PC-3 (cell line): Measurements from ENCODE around the gene SNED1. TPM values are rescaled to one million over a fixed set of nuclear protein-coding genes. Genes with fewer than 3 reads are reported as not detected.

Experiments
- ATAC-seq: fragments of 200-7000 bp; cut with Tn5 transposase; 2 replicates; pipeline ENCODE4 v1.9.1; 2020; ENCODE audit warnings: mild to moderate bottlenecking, moderate library complexity
- BruUV-seq: library from RNA; stranded (reverse); fragments of 400-500 nt; replicated peaks from 2 replicates; lab custom pipeline; 2021; lab: Mats Ljungman, UMichigan
- CTCF ChIA-PET: fragments of 300-600 bp; sonication (Branson Sonifier 250); formaldehyde crosslinking; loops from one replicate; lab custom pipeline; 2022; ENCODE audit warnings: antibody characterized with exemption; lab: Charles Lee
- POLR2A ChIA-PET: fragments of 300-600 bp; sonication (Branson Sonifier 250); formaldehyde crosslinking; loops from one replicate; lab custom pipeline; 2022; ENCODE audit warnings: antibody characterized with exemption; ENCODE audit not compliant: unreplicated experiment; lab: Charles Lee
- DNase-seq: peaks from one replicate; pipeline ENCODE4 v3.0.0-alpha.2; 2015
- H2AFZ ChIP-seq: fragments of 300-600 bp; sonication (generic); 2 replicates; pipeline ENCODE4 v1.6.0; 2016; ENCODE audit warnings: antibody characterized with exemption, low read length
- H3F3A ChIP-seq: fragments of 300-600 bp; sonication (generic); one replicate; pipeline ENCODE4 v1.6.0; 2017; ENCODE audit warnings: antibody characterized with exemption, low read length, control low read depth, mild to moderate bottlenecking; ENCODE audit not compliant: unreplicated experiment
- H3K27ac ChIP-seq: fragments of 300-600 bp; sonication (generic); 2 replicates; pipeline ENCODE4 v1.5.1; 2016; ENCODE audit warnings: mild to moderate bottlenecking, low read length
- H3K27me3 ChIP-seq: fragments of 300-600 bp; sonication (generic); 2 replicates; pipeline ENCODE4 v1.6.1; 2016; ENCODE audit warnings: low read length, mixed read lengths
- H3K36me3 ChIP-seq: fragments of 300-600 bp; sonication (generic); 2 replicates; pipeline ENCODE4 v1.6.1; 2016; ENCODE audit warnings: low read depth, mixed run types, low read length, mixed read lengths
- H3K4me1 ChIP-seq: fragments of 300-600 bp; sonication (generic); 2 replicates; pipeline ENCODE4 v1.5.1; 2016; ENCODE audit warnings: low read length; ENCODE audit not compliant: insufficient read depth
- H3K4me2 ChIP-seq: fragments of 300-600 bp; sonication (generic); 2 replicates; pipeline ENCODE4 v1.6.0; 2016; ENCODE audit warnings: low read length
- H3K4me3 ChIP-seq: fragments of 300-600 bp; sonication (generic); 2 replicates; pipeline ENCODE4 v1.5.1; 2016; ENCODE audit warnings: mild to moderate bottlenecking, low read length, mixed read lengths
- H3K79me2 ChIP-seq: fragments of 300-600 bp; sonication (generic); 2 replicates; pipeline ENCODE4 v1.6.1; 2017; ENCODE audit warnings: low read length, mixed read lengths
- H3K9ac ChIP-seq: fragments of 300-600 bp; sonication (generic); 2 replicates; pipeline ENCODE4 v1.6.0; 2016; ENCODE audit warnings: mild to moderate bottlenecking, low read length
- H3K9me2 ChIP-seq: fragments of 300-600 bp; sonication (generic); replicated peaks from 2 replicates; pipeline ENCODE4 v1.6.1; 2016; ENCODE audit warnings: mixed run types, low read length, mixed read lengths
- H3K9me3 ChIP-seq: fragments of 300-600 bp; sonication (generic); 2 replicates; pipeline ENCODE4 v1.6.1; 2016; ENCODE audit warnings: low read length, mixed read lengths
- H4K20me1 ChIP-seq: fragments of 300-600 bp; sonication (generic); 2 replicates; pipeline ENCODE4 v1.6.1; 2016; ENCODE audit warnings: low read length, mixed read lengths
- CTCF ChIP-seq: fragments of 300-600 bp; sonication (generic); conservative IDR thresholded peaks from 2 replicates; pipeline ENCODE4 v1.5.1; 2017; ENCODE audit warnings: antibody characterized with exemption, low read depth, mild to moderate bottlenecking, low read length
- EZH2 ChIP-seq: fragments of 300-600 bp; sonication (generic); IDR thresholded peaks from one replicate; pipeline ENCODE4 v1.6.1; 2017; ENCODE audit warnings: antibody characterized with exemption, mild to moderate bottlenecking, low read length; ENCODE audit not compliant: unreplicated experiment
- EZH2phosphoT487 ChIP-seq: fragments of 300-600 bp; sonication (generic); IDR thresholded peaks from 2 replicates; pipeline ENCODE4 v1.6.1; 2018; ENCODE audit warnings: mild to moderate bottlenecking, antibody characterized with exemption, low read length, borderline replicate concordance
- intact Hi-C: fragments of 100-400 bp; cut with micrococcal nuclease; formaldehyde crosslinking; loops from 2 replicates; pipeline ENCODE4 v1.9.0; 2023
- total RNA-seq: library from RNA; depleted of rRNA; stranded (reverse); fragments of >200 nt; gene quantifications from 2 replicates; pipeline ENCODE4 v1.2.3, GENCODE V29; 2014

Gene SNED1
- total RNA-seq, 1 experiment from 2014 or later = 0.66 TPM

DNA sequence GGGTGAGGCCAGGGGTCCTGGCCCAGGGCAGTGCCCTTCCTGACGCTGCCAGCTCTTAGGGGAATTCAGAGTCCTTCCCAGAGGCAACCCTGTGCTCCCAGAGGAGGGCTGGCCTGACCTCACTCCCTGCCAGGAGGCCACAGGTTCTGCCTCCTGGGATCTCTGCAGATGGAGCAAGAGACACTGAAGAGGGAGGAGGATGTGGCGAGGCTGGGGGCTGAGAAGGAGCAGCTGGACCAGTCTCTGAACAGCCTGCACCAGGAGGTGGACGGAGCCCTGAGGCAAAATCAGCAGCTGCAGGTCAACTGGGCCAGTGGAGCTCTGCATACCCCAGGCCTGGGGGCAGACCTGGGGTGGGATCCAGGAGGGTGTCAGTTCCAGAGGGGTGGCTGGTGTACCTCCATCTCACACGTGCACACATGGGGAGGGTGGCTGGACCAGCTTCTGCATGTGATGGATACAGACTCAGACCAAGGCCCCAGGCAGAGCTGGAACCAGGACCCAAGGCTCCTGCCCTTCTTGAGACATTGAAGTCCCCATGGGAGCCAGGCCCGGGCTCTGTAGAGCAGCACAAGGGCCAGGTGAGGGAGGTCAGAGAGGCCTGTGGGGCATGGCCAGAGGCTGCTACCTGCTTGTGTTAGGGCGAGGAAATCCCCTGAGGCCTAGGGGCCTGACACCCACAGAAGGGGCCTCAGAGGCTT lies 9.7 kb upstream of the SNED1 start:
- Histone ChIP-seq H3K4me1 (peaks cover 15% of the 10 kb centered on the region), H3K27me3 (no peaks in the 10 kb centered on the region), H3K9me3 (no peaks in the 10 kb centered on the region), H4K20me1 (no peaks in the 10 kb centered on the region), H2AFZ (no peak overlapping the region), H3K9me2 (no peaks in the 10 kb centered on the region), H3K36me3 (no peaks in the 10 kb centered on the region), H3K27ac (no peak overlapping the region), H3F3A (no peaks in the 10 kb centered on the region), H3K4me2 (no peak overlapping the region), H3K4me3 (no peak overlapping the region), H3K79me2 (no peaks in the 10 kb centered on the region), H3K9ac (no peak overlapping the region)
- DNase-seq (no peak), ATAC-seq (no peak)
- TF ChIP-seq CTCF (no peak), EZH2 (no peak), EZH2phosphoT487 (no peak)
- no TSS peak for BruUV-seq
- intact Hi-C loops = no loop called here
- ChIA-PET POLR2A (no interaction called here), CTCF (interaction anchor here (0.5 kb wide), 1 partner anchor 409 kb away, joined by 6 read pairs; no protein-coding TSS in a partner anchor)

GRCh38 chr2:240989451-240990265 lies 8.8 kb upstream of the SNED1 start:
- POLR2A ChIA-PET = no interaction called here
- Histone ChIP-seq H3K9me3 (no peaks in the 10 kb centered on the region), H3K27me3 (no peaks in the 10 kb centered on the region), H4K20me1 (no peaks in the 10 kb centered on the region), H3K27ac (no peak overlapping the region), H2AFZ (no peak overlapping the region), H3K79me2 (no peaks in the 10 kb centered on the region), H3K36me3 (no peaks in the 10 kb centered on the region), H3K4me1 (peaks cover 15% of the 10 kb centered on the region), H3F3A (no peaks in the 10 kb centered on the region), H3K9me2 (no peaks in the 10 kb centered on the region), H3K4me3 (no peak overlapping the region), H3K4me2 (no peak overlapping the region), H3K9ac (no peak overlapping the region)
- peak; percentile 37 for DNase-seq
- peak; percentile 20; the same call in 1 of the 2 replicates for ATAC-seq
- CTCF ChIA-PET = no interaction called here
- no TSS peak for BruUV-seq
- TF ChIP-seq EZH2 (no peak), CTCF (peak; percentile 58)
- intact Hi-C loops = loop anchor here (10.0 kb wide), 1 partner anchor 75 kb away; no protein-coding TSS in a partner anchor

GRCh38 chr2:240990266-240990529 lies 8.2 kb upstream of the SNED1 start:
- BruUV-seq = no TSS peak
- no peak for TF ChIP-seq CTCF
- no peak for TF ChIP-seq EZH2
- TF ChIP-seq EZH2phosphoT487 = no peak
- ChIA-PET POLR2A (no interaction called here), CTCF (no interaction called here)
- Histone ChIP-seq H3K36me3 (no peaks in the 10 kb centered on the region), H3K4me1 (peaks cover 15% of the 10 kb centered on the region), H3K4me2 (no peak overlapping the region), H3F3A (no peaks in the 10 kb centered on the region), H3K4me3 (no peak overlapping the region), H3K9ac (no peak overlapping the region), H3K79me2 (no peaks in the 10 kb centered on the region), H3K9me2 (no peaks in the 10 kb centered on the region), H3K27me3 (no peaks in the 10 kb centered on the region), H3K9me3 (no peaks in the 10 kb centered on the region), H3K27ac (no peak overlapping the region), H4K20me1 (no peaks in the 10 kb centered on the region), H2AFZ (no peak overlapping the region)
- no peak for ATAC-seq
- intact Hi-C loops = loop anchor here (10.0 kb wide), 1 partner anchor 75 kb away; no protein-coding TSS in a partner anchor
- DNase-seq = no peak
